GM12873 (cell line): ENCODE data around the gene DUOX2.

Experiments used
- CTCF ChIP-seq: IDR thresholded peaks from 2 replicates; pipeline ENCODE4 v1.5.1; 2012; ENCODE audit warnings: low read depth, mild to moderate bottlenecking, moderate library complexity, low read length, control low read depth; ENCODE audit not compliant: insufficient read depth; ENCODE audit errors: missing control alignments

Gene DUOX2

DNA sequence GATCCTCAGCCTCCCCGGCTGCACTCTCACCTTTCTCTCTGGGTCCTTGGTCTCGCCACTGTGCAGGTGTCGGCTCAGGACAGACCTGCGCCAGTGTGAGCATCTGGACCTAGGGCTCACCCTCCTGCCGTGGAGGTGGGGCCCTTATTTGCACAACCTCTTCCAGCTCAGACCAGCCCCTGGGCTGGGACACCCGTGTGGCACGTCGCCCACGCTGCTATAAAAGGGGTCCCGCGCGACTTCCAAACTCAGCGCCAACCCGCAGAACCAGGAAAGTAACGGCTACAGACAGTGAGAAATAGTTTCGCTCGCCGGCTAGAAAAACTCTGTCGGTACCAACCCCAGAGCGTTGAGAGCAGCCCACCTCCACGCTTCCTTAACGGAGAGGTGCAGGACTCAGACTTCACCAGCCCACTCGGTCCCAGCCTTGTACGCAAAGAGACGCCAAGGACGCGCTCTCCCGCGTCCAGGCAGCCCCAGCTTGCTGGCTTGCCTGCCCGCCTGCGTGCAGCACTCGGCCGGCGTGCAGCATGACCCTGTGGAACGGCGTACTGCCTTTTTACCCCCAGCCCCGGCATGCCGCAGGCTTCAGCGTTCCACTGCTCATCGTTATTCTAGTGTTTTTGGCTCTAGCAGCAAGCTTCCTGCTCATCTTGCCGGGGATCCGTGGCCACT lies at the start of gene DUOX2, which contains the start of gene DUOXA2:
Gene DUOX2 (minus strand): TSS at position 97 of the 675 bp plus-strand sequence. CDS start 761 bp downstream, outside the sequence.
Gene DUOXA2 (plus strand): TSS at position 251 of the 675 bp plus-strand sequence. CDS start 280 bp downstream, at position 531.
- no peak for TF ChIP-seq CTCF

DNA sequence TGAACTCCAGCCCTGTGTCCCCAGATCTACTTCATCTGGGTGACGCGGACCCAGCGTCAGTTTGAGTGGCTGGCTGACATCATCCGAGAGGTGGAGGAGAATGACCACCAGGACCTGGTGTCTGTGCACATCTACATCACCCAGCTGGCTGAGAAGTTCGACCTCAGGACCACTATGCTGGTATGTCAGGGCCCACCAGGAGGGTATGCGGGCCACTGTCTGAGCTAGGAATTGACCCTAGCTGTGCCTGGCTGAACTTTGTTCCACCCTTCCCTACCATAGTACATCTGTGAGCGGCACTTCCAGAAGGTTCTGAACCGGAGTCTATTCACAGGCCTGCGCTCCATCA lies 49.5 kb upstream of the DUOX2 start:
- TF ChIP-seq CTCF, result no peak

- peak; percentile 96 for TF ChIP-seq CTCF
Observed at GRCh38 chr15:45162771-45163507, 49.0 kb upstream of the DUOX2 start.

DNA sequence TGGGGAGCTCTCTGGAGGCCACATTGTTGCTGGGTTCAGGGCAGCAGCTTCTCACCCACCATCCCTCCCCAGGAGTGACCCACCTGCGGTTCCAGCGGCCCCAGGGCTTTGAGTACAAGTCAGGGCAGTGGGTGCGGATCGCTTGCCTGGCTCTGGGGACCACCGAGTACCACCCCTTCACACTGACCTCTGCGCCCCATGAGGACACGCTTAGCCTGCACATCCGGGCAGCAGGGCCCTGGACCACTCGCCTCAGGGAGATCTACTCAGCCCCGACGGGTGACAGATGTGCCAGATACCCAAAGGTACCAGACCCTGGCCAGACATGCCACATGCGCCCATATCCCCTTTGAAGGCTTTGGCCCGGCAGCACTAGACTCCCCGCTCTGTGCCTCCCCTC lies 47.7 kb upstream of the DUOX2 start:
- TF ChIP-seq CTCF, result no peak

GRCh38 chr15:45157974-45158373 lies 44.0 kb upstream of the DUOX2 start:
- no peak for TF ChIP-seq CTCF

GRCh38 chr15:45156744-45157455 lies 42.9 kb upstream of the DUOX2 start:
- no peak for TF ChIP-seq CTCF

GRCh38 chr15:45155739-45156138 lies 41.8 kb upstream of the DUOX2 start:
- TF ChIP-seq CTCF, result no peak
